ENCODE data around the gene GMPR2. TPM values are rescaled to one million over a fixed set of nuclear protein-coding genes. Genes with fewer than 3 reads are reported as not detected.

The GMPR2 gene
- total RNA-seq, 2 experiments from 2014 or later, result 67.2 to 68.4 TPM

GRCh38 chr14:24254630-24255392, 22.1 kb downstream of the GMPR2 start:
- ATAC-seq, result no peak
- ChIA-PET POLR2A (interaction anchor here (5.0 kb wide), 1 partner anchor 12 kb away, joined by 20 read pairs; the partner anchor contains the start of gene TINF2), CTCF (interaction anchor here (1.5 to 4.2 kb wide), 3 partner anchors 12 to 53 kb away, joined by 7 to 16 read pairs (median 9); partner anchors contain the start of genes CIDEB, RABGGTA and TINF2)

GRCh38 chr14:24255438-24255837, 22.7 kb downstream of the GMPR2 start:
- no peak overlapping the region for H3K4me3 Mint-ChIP-seq
- ChIA-PET POLR2A (interaction anchor here (2.9 kb wide), 1 partner anchor 16 kb away, joined by 13 read pairs; the partner anchor contains the start of gene RABGGTA), CTCF (interaction anchor here (1.5 to 4.2 kb wide), 3 partner anchors 13 to 53 kb away, joined by 7 to 16 read pairs (median 9); partner anchors contain the start of genes CIDEB, RABGGTA and TINF2)
- DNase-seq (no peak), ATAC-seq (no peak)
- no peaks in the 10 kb centered on the region for H3K9me3 Mint-ChIP-seq (ENCODE audit: insufficient read depth)
- no peaks in the 10 kb centered on the region for H3K27me3 Mint-ChIP-seq (ENCODE audit: low read depth)
- no peak overlapping the region for H3K27ac Mint-ChIP-seq
- peaks cover 6% of the 10 kb centered on the region for H3K36me3 Mint-ChIP-seq (ENCODE audit: low read depth)
- H3K4me1 Mint-ChIP-seq (ENCODE audit: low read depth), result peaks cover 13% of the 10 kb centered on the region

More at GRCh38 chr14:24254630-24255392, 22.1 kb downstream of the GMPR2 start:
- H3K4me3 Mint-ChIP-seq, result no peak overlapping the region
- no peaks in the 10 kb centered on the region for H3K27me3 Mint-ChIP-seq (ENCODE audit: low read depth)
- H3K36me3 Mint-ChIP-seq (ENCODE audit: low read depth), result peaks cover 7% of the 10 kb centered on the region
- no peak for DNase-seq
- peaks cover 19% of the 10 kb centered on the region for H3K4me1 Mint-ChIP-seq (ENCODE audit: low read depth)
- no peak overlapping the region for H3K27ac Mint-ChIP-seq
- H3K9me3 Mint-ChIP-seq (ENCODE audit: insufficient read depth), result no peaks in the 10 kb centered on the region

DNA sequence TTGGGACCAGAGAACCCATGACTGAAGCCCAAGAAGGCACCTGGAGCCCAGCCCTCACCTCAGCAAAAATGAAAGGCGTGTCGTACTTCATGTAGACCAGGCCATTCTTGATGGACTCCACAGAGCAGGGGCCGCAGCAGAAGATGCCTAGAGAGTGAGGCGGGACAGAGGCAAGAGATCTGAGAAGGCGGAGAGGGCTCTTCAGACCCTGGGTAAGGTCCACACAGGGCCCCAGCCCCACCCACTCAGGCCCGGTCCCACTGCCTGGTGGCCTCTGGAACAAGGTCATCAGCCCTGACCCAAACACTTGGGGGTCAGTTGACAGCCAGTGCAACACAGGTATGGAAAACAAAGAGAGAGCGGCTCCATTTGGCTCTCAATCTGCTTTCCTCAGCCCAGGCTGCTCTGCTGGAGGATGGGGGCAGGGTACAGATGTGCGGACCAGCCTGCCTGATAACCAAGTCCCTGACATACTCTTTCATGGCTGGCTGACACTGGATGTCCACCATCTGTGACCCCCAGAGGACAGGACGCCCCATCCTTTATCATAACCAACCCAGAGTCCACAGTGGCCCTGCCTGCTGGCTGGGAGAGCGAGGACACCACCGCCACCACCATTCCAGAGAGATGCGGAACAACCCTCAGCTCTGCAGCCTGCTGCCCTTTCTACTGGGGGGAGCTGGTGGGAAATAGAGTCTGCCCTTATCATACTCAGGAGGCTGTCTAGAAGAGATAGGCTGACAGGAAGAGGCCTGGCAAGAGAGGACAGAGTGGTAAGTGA, 23.4 kb downstream of the GMPR2 start:
- H3K4me1 Mint-ChIP-seq (ENCODE audit: low read depth), result peaks cover 6% of the 10 kb centered on the region
- ATAC-seq (no peak), DNase-seq (no peak)
- H3K9me3 Mint-ChIP-seq (ENCODE audit: insufficient read depth), result no peaks in the 10 kb centered on the region
- no peak overlapping the region for H3K27ac Mint-ChIP-seq
- ChIA-PET CTCF (interaction anchor here (0.8 to 4.2 kb wide), 5 partner anchors 9 to 52 kb away, joined by 3 to 16 read pairs (median 4); partner anchors contain the start of genes RABGGTA and TINF2), POLR2A (interaction anchor here (2.9 kb wide), 1 partner anchor 15 kb away, joined by 13 read pairs; the partner anchor contains the start of gene RABGGTA)
- H3K4me3 Mint-ChIP-seq, result no peak overlapping the region
- no peaks in the 10 kb centered on the region for H3K27me3 Mint-ChIP-seq (ENCODE audit: low read depth)
- peaks cover 6% of the 10 kb centered on the region for H3K36me3 Mint-ChIP-seq (ENCODE audit: low read depth)

DNA sequence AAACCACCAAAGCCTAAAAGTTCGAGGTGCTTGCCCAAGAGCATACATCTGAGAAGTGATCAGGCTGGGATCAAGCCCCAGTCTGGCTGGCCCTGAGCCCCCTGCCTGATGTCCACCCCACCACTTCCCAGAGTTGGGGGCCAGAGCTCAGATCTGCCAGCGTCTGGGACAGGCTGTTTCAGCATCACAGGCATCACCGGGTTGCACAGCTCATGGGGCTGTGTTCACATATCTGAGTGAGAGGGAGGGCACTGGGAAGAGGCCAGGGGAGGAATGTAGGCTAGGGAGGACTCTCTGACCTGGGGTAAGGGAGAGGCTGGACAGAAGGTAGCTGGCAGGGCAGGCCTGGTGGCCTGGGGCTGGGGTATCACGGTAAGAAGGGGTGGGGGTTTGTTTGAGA, 24.2 kb downstream of the GMPR2 start:
- POLR2A ChIA-PET, result interaction anchor here (1.2 to 2.9 kb wide), 2 partner anchors 14 to 15 kb away, joined by 5 to 13 read pairs; partner anchors contain the start of genes RABGGTA and TINF2
- no peaks in the 10 kb centered on the region for H3K9me3 Mint-ChIP-seq (ENCODE audit: insufficient read depth)
- H3K4me1 Mint-ChIP-seq (ENCODE audit: low read depth), result no peaks in the 10 kb centered on the region
- CTCF ChIA-PET, result interaction anchor here (0.8 to 4.2 kb wide), 6 partner anchors 9 to 52 kb away, joined by 3 to 16 read pairs (median 4); partner anchors contain the start of genes RABGGTA and TINF2
- DNase-seq, result no peak
- H3K27ac Mint-ChIP-seq, result no peak overlapping the region
- no peak for ATAC-seq
- no peak overlapping the region for H3K4me3 Mint-ChIP-seq
- H3K27me3 Mint-ChIP-seq (ENCODE audit: low read depth), result no peaks in the 10 kb centered on the region
- H3K36me3 Mint-ChIP-seq (ENCODE audit: low read depth), result peaks cover 6% of the 10 kb centered on the region

DNA sequence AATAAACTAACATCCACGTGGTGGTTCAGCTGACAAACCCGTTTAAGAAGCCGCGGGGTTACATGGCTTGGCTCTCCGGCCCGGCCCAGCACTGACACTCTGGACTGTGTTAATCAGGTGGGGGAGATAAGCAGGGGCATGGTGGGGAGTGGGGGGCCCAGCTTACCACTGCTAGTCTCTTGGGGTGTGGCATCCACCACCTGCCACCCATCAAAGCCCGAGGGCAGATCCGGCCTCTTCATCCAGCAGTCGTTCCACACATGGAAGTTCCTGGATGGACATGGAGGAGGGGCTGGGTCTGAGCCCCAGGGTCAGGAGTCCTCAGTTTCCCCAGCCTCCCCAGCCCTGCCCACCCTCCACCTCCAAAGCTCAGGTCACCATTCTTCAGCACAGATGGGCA, 25.4 kb downstream of the GMPR2 start:
- DNase-seq, result no peak
- ATAC-seq, result no peak
- ChIA-PET CTCF (interaction anchor here (1.9 to 4.2 kb wide), 2 partner anchors 10 to 12 kb away, joined by 5 to 16 read pairs; partner anchors contain the start of gene RABGGTA), POLR2A (interaction anchor here (1.2 to 2.9 kb wide), 2 partner anchors 13 to 16 kb away, joined by 5 to 13 read pairs; partner anchors contain the start of genes RABGGTA and TINF2)
- Mint-ChIP-seq H3K4me3 (no peak overlapping the region), H3K9me3 (ENCODE audit: insufficient read depth) (no peaks in the 10 kb centered on the region), H3K27me3 (ENCODE audit: low read depth) (no peaks in the 10 kb centered on the region), H3K36me3 (ENCODE audit: low read depth) (peaks cover 6% of the 10 kb centered on the region), H3K27ac (no peak overlapping the region), H3K4me1 (ENCODE audit: low read depth) (no peaks in the 10 kb centered on the region)

DNA sequence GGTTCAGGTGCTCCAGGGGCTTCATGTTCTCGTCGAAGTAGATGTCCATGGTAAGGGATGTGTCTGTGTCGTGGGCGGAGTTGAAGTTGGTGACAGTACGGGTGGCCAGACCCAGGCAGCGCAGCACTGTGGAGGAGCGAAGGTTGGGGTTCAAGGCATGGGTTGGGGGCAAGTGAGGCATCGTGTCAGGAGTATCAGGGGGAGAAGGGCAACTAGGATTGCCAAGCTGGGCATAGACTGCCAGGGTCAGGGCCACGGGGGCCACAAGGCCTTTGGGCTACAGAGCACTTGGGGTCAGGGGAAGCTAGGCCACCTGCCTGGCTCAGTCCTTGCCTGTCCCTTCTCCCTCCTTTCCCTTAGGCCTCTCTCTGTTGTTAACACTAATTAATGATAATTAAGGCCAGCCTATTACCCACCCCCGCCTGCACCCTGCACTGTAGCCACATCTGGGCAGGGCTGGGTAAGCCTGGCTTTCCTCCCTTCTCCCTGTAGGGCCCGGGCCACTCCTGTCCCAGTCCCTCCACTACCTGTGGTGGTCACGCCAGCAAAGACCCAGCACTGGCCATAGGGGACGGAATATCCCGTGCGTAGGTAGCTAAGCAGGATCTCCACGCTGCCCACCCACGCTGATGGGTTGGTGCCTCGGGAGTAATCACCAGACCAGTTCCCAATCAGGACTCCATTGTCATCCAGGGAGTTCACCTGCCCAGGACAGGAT, 26.0 kb downstream of the GMPR2 start:
- POLR2A ChIA-PET, result interaction anchor here (1.2 to 2.9 kb wide), 2 partner anchors 12 to 41 kb away, joined by 3 to 13 read pairs; partner anchors contain the start of genes DHRS1, NOP9 and RABGGTA
- no peaks in the 10 kb centered on the region for H3K4me1 Mint-ChIP-seq (ENCODE audit: low read depth)
- CTCF ChIA-PET, result interaction anchor here (1.9 to 4.2 kb wide), 2 partner anchors 11 to 12 kb away, joined by 5 to 16 read pairs; partner anchors contain the start of gene RABGGTA
- H3K9me3 Mint-ChIP-seq (ENCODE audit: insufficient read depth), result no peaks in the 10 kb centered on the region
- ATAC-seq, result no peak
- no peak for DNase-seq
- no peak overlapping the region for H3K27ac Mint-ChIP-seq
- H3K4me3 Mint-ChIP-seq, result no peak overlapping the region
- H3K36me3 Mint-ChIP-seq (ENCODE audit: low read depth), result peaks cover 6% of the 10 kb centered on the region
- no peaks in the 10 kb centered on the region for H3K27me3 Mint-ChIP-seq (ENCODE audit: low read depth)

DNA sequence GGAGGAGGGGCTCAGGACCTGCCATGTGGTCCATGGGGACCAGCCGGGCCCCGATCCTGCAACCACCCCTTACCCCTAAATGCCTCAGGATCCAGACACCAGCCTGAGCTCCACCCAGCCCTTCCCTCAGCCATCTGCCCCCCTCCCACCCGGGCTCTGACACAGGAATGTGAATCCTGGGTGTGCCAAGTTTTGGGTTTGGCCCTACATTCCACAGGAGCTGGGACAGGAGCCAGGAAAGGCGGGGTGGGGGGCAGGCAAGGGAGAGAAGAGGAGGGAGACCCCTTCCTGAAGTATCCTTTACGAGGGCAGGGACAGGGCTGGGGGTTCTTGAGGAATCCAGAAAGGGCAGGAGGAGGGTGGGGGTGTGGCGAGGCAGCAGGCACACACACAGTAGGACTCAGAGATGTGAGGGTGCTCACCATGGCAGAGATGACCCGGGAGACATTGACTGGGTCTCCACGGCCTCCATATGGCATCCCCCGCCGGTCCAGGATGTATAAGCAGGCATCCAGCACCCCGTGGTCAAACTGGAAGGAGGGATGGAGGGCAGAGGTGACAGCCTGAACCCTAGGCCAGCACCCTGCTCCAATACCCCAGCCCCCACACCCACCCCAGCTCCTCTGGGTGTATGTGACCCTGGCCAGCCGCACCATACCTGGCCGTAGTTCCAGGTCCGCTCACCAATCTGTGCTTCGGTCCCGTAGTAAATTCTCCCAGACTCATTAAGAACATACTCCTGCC, 26.7 kb downstream of the GMPR2 start:
- H3K9me3 Mint-ChIP-seq (ENCODE audit: insufficient read depth), result no peaks in the 10 kb centered on the region
- H3K36me3 Mint-ChIP-seq (ENCODE audit: low read depth), result peaks cover 4% of the 10 kb centered on the region
- H3K27ac Mint-ChIP-seq, result peak overlapping the region; percentile 20
- CTCF ChIA-PET, result interaction anchor here (4.2 kb wide), 1 partner anchor 11 kb away, joined by 16 read pairs; the partner anchor contains the start of gene RABGGTA
- DNase-seq (no peak), ATAC-seq (no peak)
- H3K4me3 Mint-ChIP-seq, result no peak overlapping the region
- POLR2A ChIA-PET, result interaction anchor here (0.7 to 1.2 kb wide), 2 partner anchors 16 to 40 kb away, joined by 3 read pairs; partner anchors contain the start of genes DHRS1 and NOP9
- H3K4me1 Mint-ChIP-seq (ENCODE audit: low read depth), result no peaks in the 10 kb centered on the region
- no peaks in the 10 kb centered on the region for H3K27me3 Mint-ChIP-seq (ENCODE audit: low read depth)

DNA sequence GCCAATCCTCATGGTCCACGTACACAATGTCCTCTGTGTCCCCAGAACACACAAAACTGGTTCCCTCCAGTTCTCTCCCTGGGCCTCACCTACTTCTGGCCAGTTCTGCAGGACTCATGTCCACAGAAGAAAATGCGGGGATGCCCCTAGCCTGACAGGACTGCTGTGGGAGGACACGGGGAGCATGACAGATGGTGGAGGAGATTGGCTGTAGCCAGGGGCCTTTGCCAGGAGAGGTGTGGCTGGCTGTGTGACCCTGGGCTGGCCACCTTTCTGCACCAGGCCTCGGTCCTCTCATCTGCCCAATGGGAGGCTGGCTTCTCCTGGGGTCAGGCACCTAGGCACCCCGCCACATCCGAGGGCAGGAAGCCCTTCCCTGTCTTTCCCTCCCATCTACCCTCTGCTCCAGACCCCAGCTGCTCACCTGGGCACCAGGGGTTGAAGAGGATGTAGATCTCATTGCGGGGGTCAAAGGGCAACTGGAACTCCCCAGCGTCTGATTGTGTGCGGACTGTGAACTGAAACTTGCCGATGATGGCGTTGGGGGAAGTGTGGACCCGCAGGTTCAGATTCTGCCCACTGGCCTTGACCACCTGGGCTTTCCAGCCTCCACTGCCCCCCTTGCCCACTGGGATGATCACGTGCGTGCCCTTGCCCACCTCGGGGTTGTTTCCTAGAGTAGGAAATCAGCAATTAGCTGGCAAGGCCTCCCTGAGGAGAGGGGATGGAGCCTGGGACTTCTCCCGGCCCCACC, 27.5 kb downstream of the GMPR2 start:
- Mint-ChIP-seq H3K27ac (peak overlapping the region; percentile 20), H3K27me3 (ENCODE audit: low read depth) (no peaks in the 10 kb centered on the region), H3K4me3 (no peak overlapping the region), H3K4me1 (ENCODE audit: low read depth) (no peaks in the 10 kb centered on the region), H3K9me3 (ENCODE audit: insufficient read depth) (no peaks in the 10 kb centered on the region), H3K36me3 (ENCODE audit: low read depth) (peaks cover 2% of the 10 kb centered on the region)
- ChIA-PET CTCF (no interaction called here), POLR2A (interaction anchor here (0.7 kb wide), 1 partner anchor 17 kb away, joined by 3 read pairs; no protein-coding TSS in a partner anchor)
- no peak for DNase-seq
- no peak for ATAC-seq

DNA sequence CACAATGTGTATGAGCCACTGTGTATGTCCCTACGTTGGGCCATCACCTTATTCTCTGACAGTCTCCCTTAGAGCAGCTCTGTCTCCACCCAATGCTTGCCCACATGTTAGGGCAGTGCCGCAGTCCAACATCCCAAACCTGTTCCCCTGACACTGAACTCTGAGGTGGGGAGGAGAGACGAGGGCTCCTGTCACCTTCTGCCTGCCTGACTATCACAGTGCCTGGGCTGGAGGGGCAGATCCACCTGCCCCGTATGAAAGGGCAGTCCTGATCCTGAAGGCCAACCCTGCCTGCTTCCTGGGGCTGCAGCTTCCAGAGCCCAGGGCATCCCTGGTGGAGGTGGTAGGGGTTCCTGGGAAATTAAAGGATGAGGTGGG, 28.0 kb downstream of the GMPR2 start:
- H3K4me1 Mint-ChIP-seq (ENCODE audit: low read depth), result no peaks in the 10 kb centered on the region
- H3K36me3 Mint-ChIP-seq (ENCODE audit: low read depth), result no peaks in the 10 kb centered on the region
- no peak for DNase-seq
- H3K27me3 Mint-ChIP-seq (ENCODE audit: low read depth), result no peaks in the 10 kb centered on the region
- ATAC-seq, result no peak
- H3K9me3 Mint-ChIP-seq (ENCODE audit: insufficient read depth), result no peaks in the 10 kb centered on the region
- POLR2A ChIA-PET, result no interaction called here
- no peak overlapping the region for H3K27ac Mint-ChIP-seq
- H3K4me3 Mint-ChIP-seq, result no peak overlapping the region
- CTCF ChIA-PET, result no interaction called here
